Liver (tissue), 3 donors: ENCODE measurements around the gene MBOAT1.

Source experiments
- EGR1 ChIP-seq, 2 donors: IDR thresholded peaks; 2 replicates each; pipeline ENCODE4 v1.6.1; 2016 to 2018; ENCODE audit warnings: antibody characterized with exemption in 2 of 2, low read depth in 2 of 2
- FOXA1 ChIP-seq: IDR thresholded peaks from 2 replicates; pipeline ENCODE4 v1.6.1; 2016; ENCODE audit warnings: antibody characterized with exemption
- GABPA ChIP-seq, 2 donors: IDR thresholded peaks in 1 of 2; conservative IDR thresholded peaks in 1 of 2; 2 replicates each; pipeline ENCODE4 v1.6.1; 2016; ENCODE audit warnings: antibody characterized with exemption in 2 of 2, mild to moderate bottlenecking in 1 of 2, moderate library complexity in 1 of 2
- JUND ChIP-seq, 2 donors: IDR thresholded peaks; 2 replicates each; pipeline ENCODE4 v1.6.1; 2016; ENCODE audit warnings: antibody characterized with exemption in 2 of 2
- RXRA ChIP-seq, 2 donors: IDR thresholded peaks; 2 replicates each; pipeline ENCODE4 v1.6.1; 2017 to 2018; ENCODE audit warnings: antibody characterized with exemption in 2 of 2, mild to moderate bottlenecking in 1 of 2
- SP1 ChIP-seq: IDR thresholded peaks from 2 replicates; pipeline ENCODE4 v1.6.1; 2018; ENCODE audit warnings: antibody characterized with exemption, mild to moderate bottlenecking
- YY1 ChIP-seq: IDR thresholded peaks from 2 replicates; pipeline ENCODE4 v1.6.1; 2016; ENCODE audit warnings: antibody characterized with exemption, mild to moderate bottlenecking
- TF ChIP-seq, protein P1 (sequence below): fragments of 150-350 bp; IDR thresholded peaks from 2 replicates; pipeline ENCODE4 v1.5.1; 2017; ENCODE audit warnings: improper control_type of control experiment, low read depth, low read length; ENCODE audit not compliant: missing input control
- TF ChIP-seq, protein P2 (sequence below): IDR thresholded peaks from 2 replicates; pipeline ENCODE4 v1.6.1; 2016; ENCODE audit warnings: antibody characterized with exemption, mild to moderate bottlenecking
- donor health status: healthy.
- donor health status: healthy.

DNA sequence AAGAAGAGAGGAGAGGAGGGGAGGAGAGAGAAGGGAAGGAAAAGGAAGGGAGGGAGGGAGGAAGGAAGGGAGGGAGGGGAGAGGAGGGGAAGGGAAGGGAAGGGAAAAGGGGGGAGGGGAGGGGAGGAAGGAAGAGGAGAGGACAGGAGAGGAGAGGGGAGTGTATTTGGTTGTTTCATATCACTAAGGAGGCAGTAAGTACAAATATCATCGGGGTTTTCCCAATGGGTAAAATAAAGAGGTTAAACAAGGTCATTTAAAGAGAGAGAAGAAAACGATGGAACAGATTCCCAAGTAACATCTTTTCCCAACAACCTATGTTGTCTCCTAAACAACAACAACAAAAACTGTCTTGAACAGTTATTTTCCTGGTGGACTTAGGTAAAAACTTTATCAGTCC lies 43.6 kb downstream of the MBOAT1 start:
- TF ChIP-seq, protein P1, sequence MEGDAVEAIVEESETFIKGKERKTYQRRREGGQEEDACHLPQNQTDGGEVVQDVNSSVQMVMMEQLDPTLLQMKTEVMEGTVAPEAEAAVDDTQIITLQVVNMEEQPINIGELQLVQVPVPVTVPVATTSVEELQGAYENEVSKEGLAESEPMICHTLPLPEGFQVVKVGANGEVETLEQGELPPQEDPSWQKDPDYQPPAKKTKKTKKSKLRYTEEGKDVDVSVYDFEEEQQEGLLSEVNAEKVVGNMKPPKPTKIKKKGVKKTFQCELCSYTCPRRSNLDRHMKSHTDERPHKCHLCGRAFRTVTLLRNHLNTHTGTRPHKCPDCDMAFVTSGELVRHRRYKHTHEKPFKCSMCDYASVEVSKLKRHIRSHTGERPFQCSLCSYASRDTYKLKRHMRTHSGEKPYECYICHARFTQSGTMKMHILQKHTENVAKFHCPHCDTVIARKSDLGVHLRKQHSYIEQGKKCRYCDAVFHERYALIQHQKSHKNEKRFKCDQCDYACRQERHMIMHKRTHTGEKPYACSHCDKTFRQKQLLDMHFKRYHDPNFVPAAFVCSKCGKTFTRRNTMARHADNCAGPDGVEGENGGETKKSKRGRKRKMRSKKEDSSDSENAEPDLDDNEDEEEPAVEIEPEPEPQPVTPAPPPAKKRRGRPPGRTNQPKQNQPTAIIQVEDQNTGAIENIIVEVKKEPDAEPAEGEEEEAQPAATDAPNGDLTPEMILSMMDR, result no peak
- no peak for TF ChIP-seq RXRA (IDR thresholded peaks at IDR 0.05)
- TF ChIP-seq FOXA1, result no peak
- TF ChIP-seq, protein P2, sequence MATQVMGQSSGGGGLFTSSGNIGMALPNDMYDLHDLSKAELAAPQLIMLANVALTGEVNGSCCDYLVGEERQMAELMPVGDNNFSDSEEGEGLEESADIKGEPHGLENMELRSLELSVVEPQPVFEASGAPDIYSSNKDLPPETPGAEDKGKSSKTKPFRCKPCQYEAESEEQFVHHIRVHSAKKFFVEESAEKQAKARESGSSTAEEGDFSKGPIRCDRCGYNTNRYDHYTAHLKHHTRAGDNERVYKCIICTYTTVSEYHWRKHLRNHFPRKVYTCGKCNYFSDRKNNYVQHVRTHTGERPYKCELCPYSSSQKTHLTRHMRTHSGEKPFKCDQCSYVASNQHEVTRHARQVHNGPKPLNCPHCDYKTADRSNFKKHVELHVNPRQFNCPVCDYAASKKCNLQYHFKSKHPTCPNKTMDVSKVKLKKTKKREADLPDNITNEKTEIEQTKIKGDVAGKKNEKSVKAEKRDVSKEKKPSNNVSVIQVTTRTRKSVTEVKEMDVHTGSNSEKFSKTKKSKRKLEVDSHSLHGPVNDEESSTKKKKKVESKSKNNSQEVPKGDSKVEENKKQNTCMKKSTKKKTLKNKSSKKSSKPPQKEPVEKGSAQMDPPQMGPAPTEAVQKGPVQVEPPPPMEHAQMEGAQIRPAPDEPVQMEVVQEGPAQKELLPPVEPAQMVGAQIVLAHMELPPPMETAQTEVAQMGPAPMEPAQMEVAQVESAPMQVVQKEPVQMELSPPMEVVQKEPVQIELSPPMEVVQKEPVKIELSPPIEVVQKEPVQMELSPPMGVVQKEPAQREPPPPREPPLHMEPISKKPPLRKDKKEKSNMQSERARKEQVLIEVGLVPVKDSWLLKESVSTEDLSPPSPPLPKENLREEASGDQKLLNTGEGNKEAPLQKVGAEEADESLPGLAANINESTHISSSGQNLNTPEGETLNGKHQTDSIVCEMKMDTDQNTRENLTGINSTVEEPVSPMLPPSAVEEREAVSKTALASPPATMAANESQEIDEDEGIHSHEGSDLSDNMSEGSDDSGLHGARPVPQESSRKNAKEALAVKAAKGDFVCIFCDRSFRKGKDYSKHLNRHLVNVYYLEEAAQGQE, result no peak
- TF ChIP-seq JUND (IDR thresholded peaks at IDR 0.05), result no peak
- TF ChIP-seq SP1, result no peak
- TF ChIP-seq YY1, result no peak
- TF ChIP-seq GABPA (IDR thresholded peaks at IDR 0.05 in 1 of 2, conservative IDR thresholded peaks at IDR 0.05 in 1 of 2), result no peak
- TF ChIP-seq EGR1 (IDR thresholded peaks at IDR 0.05; ENCODE audit: low read depth in 2 of 2), result no peak
